ENCODE measurements around the gene TWNK. TPM values are rescaled to one million over a fixed set of nuclear protein-coding genes. Genes with fewer than 3 reads are reported as not detected.
A peak's percentile ranks its signal among the peaks of the same experiment; 100 is the strongest.

Gene TWNK
- total and polyA plus RNA-seq, 10 donors, result 5.6 to 9.9 (median 8.2) TPM

DNA sequence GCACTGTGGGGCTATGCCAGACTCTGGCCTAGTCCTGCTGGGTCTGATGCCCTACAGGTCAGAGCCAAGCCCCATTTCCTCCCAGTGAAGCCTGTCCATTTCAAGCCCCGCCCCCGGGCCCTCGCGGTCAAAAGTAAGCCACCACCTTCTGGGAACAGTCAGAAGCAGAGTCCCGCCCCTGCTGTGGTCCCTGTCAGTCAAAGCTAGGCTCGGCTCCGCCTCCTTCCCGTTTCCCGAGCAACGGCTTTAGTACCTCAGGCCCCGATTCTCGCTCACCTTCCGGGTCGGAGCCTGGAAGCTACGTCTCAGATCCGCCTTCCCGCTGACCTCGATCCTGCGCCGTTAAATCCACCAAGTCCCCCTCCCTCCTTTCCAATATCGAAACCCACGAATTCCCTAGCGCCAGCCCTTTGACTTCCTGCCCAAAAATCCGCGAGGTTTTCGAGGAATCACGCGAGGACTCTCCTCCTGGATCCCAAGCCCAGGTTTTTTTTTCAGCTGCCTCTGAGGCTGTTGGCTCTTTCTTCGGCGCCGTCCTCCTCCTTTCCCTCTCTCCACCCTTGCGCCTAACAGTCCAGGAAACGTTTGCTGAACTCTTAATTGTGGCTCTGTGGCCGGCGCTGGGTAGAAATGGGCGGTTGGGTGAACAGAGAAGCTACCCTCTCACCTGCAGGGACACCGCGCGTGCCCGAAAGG, 55.5 kb downstream of the TWNK start:
- H3K9me3 ChIP-seq, result no peaks in the 10 kb centered on the region
- H3K27ac ChIP-seq, result peak overlapping the region; percentile 77 to 88 (median 82)
- WGBS, 5 donors, result 3 to 6% (median 5%) methylated on average over 33 to 40 of the region's 40 CpGs
- intact Hi-C loops (cut with DNase I; ENCODE audit: low total_unique reads), result no loop called here
- peak overlapping the region; percentile 38 to 67 (median 47) for H3K4me3 ChIP-seq
- H3K36me3 ChIP-seq, result peaks cover 0 to 28% (median 21%) of the 10 kb centered on the region in 6 donors
- DNase-seq, result peak; percentile 98
- TF ChIP-seq POLR2A (IDR thresholded peaks at IDR 0.05) (no peak), CTCF (IDR thresholded peaks at IDR 0.05 in 8 of 11, conservative IDR thresholded peaks at IDR 0.05 in 3 of 11) (peak in 5 of 11 experiments; percentile 7 to 32 (median 20)), POLR2AphosphoS5 (IDR thresholded peaks at IDR 0.05) (peak; percentile 79 to 88 (median 87))
- peaks cover 15 to 32% (median 25%) of the 10 kb centered on the region in 6 donors for H3K4me1 ChIP-seq
- H3K27me3 ChIP-seq (replicated peaks in 1 of 7), result peaks cover 0 to 18% (median 10%) of the 10 kb centered on the region in 7 donors

- peak overlapping the region; percentile 77 to 88 (median 82) for H3K27ac ChIP-seq
- peak overlapping the region; percentile 38 to 67 (median 47) for H3K4me3 ChIP-seq
- DNase-seq, result no peak
- WGBS, 5 donors, result 13 to 23% (median 17%) methylated on average over 2 of the region's 2 CpGs
- H3K4me1 ChIP-seq, result peaks cover 15 to 36% (median 26%) of the 10 kb centered on the region in 6 donors
- intact Hi-C loops (cut with DNase I; ENCODE audit: low total_unique reads), result no loop called here
- H3K9me3 ChIP-seq, result no peaks in the 10 kb centered on the region
- peaks cover 0 to 23% (median 15%) of the 10 kb centered on the region in 7 donors for H3K27me3 ChIP-seq (replicated peaks in 1 of 7)
- H3K36me3 ChIP-seq, result peaks cover 0 to 23% (median 16%) of the 10 kb centered on the region in 6 donors
- TF ChIP-seq POLR2A (IDR thresholded peaks at IDR 0.05), result no peak
- no peak for TF ChIP-seq CTCF (IDR thresholded peaks at IDR 0.05 in 8 of 11, conservative IDR thresholded peaks at IDR 0.05 in 3 of 11)
- TF ChIP-seq POLR2AphosphoS5 (IDR thresholded peaks at IDR 0.05), result no peak
Measured at GRCh38 chr10:101043363-101043707, 56.0 kb downstream of the TWNK start.

Small RNA genes lying within 50 kb of the gene (microRNA-seq; reads per million reads assigned to microRNA genes)
- 0 reads per million in 3 donors for gene MIR608

Small RNA genes lying within 50 kb of the gene (small RNA-seq; reads per million reads assigned to genes)
- 0 reads per million in 4 donors for gene MIR608

Other genes starting within 250 kb of the TWNK start
- not detected for gene PAX2, start 242.0 kb upstream of the TWNK start, total RNA-seq
- not detected for gene PAX2, start 242.0 kb upstream of the TWNK start, polyA plus RNA-seq
- gene SLF2, start 74.6 kb upstream of the TWNK start, total RNA-seq, result 10 to 100 TPM; 33.5 to 90.9 (median 66.5) TPM
- 10 to 100 TPM; 11.5 to 16.9 (median 14.5) TPM for gene SLF2, start 74.6 kb upstream of the TWNK start, polyA plus RNA-seq
- 1 to 10 TPM in 5 of 7 donors, under 1 TPM in 2; 0.46 to 2.8 (median 1.1) TPM for gene SEMA4G, start 18.0 kb upstream of the TWNK start, total RNA-seq
- gene SEMA4G, start 18.0 kb upstream of the TWNK start, polyA plus RNA-seq, result under 1 TPM; 0.52 to 0.83 (median 0.74) TPM
- 10 to 100 TPM; 38.3 to 55.9 (median 48.4) TPM for gene MRPL43, start within 50 bp of the TWNK start, total RNA-seq
- gene MRPL43, start within 50 bp of the TWNK start, polyA plus RNA-seq, result 10 to 100 TPM; 70.4 to 92.4 (median 79.1) TPM
- 10 to 100 TPM; 40.9 to 76.6 (median 56.9) TPM for gene LZTS2, start 12.3 kb downstream of the TWNK start, total RNA-seq
- 10 to 100 TPM; 21.8 to 55.3 (median 25.9) TPM for gene LZTS2, start 12.3 kb downstream of the TWNK start, polyA plus RNA-seq
- gene PDZD7, start 43.6 kb downstream of the TWNK start, total RNA-seq, result 1 to 10 TPM in 5 of 7 donors, under 1 TPM in 2; 0.42 to 2.3 (median 1.6) TPM
- gene PDZD7, start 43.6 kb downstream of the TWNK start, polyA plus RNA-seq, result under 1 TPM; 0.17 to 0.77 (median 0.30) TPM
- 10 to 100 TPM; 35.6 to 70.0 (median 44.3) TPM for gene SFXN3, start 43.7 kb downstream of the TWNK start, total RNA-seq
- gene SFXN3, start 43.7 kb downstream of the TWNK start, polyA plus RNA-seq, result 10 to 100 TPM in 2 of 3 donors, 1 to 10 TPM in 1; 7.9 to 16.6 (median 10.8) TPM
- 10 to 100 TPM; 15.1 to 67.3 (median 57.3) TPM for gene KAZALD1, start 74.4 kb downstream of the TWNK start, total RNA-seq
- gene KAZALD1, start 74.4 kb downstream of the TWNK start, polyA plus RNA-seq, result 10 to 100 TPM; 11.6 to 32.5 (median 15.5) TPM
- 10 to 100 TPM; 21.0 to 91.5 (median 35.0) TPM for gene TLX1, start 143.8 kb downstream of the TWNK start, total RNA-seq
- gene TLX1, start 143.8 kb downstream of the TWNK start, polyA plus RNA-seq, result 10 to 100 TPM in 1 of 3 donors, 1 to 10 TPM in 2; 5.7 to 11.7 (median 7.5) TPM
- gene LBX1, start 241.9 kb downstream of the TWNK start, total RNA-seq, result not detected
- not detected for gene LBX1, start 241.9 kb downstream of the TWNK start, polyA plus RNA-seq